ENCODE data around the gene RIPOR2.

RIPOR2 gene

GRCh38 chr6:24818346-24818745, 117.4 kb downstream of the RIPOR2 start:
- H3K4me3 ChIP-seq (ENCODE audit: low read depth, low read length): no peak overlapping the region
- TF ChIP-seq, protein P1, sequence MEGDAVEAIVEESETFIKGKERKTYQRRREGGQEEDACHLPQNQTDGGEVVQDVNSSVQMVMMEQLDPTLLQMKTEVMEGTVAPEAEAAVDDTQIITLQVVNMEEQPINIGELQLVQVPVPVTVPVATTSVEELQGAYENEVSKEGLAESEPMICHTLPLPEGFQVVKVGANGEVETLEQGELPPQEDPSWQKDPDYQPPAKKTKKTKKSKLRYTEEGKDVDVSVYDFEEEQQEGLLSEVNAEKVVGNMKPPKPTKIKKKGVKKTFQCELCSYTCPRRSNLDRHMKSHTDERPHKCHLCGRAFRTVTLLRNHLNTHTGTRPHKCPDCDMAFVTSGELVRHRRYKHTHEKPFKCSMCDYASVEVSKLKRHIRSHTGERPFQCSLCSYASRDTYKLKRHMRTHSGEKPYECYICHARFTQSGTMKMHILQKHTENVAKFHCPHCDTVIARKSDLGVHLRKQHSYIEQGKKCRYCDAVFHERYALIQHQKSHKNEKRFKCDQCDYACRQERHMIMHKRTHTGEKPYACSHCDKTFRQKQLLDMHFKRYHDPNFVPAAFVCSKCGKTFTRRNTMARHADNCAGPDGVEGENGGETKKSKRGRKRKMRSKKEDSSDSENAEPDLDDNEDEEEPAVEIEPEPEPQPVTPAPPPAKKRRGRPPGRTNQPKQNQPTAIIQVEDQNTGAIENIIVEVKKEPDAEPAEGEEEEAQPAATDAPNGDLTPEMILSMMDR (IDR thresholded peaks at IDR 0.05; ENCODE audit: borderline replicate concordance, insufficient read depth, low read depth, low read length): no peak

GRCh38 chr6:24809728-24810127, 126.0 kb downstream of the RIPOR2 start:
- no peak overlapping the region for H3K4me3 ChIP-seq (ENCODE audit: low read depth, low read length)
- TF ChIP-seq, protein P1 (IDR thresholded peaks at IDR 0.05; ENCODE audit: borderline replicate concordance, insufficient read depth, low read depth, low read length): no peak

DNA sequence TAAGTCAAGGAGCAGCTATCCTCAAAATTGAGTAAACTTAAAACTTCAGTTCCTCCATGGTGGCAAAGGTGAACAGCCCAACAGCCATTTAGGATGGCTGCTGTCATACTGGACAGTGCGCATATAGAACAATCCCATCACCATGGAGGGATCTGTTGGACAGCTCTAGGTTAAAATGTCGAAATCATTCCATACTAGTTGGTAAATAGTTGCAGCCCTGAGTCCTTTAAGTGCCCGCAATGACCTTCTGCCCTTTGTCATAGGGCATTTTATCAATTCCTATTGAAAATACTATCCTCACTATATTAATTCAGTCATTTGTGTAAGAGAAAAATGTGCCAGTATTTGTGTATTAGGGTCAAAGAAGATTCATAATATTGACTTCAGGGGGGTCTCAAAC, 128.2 kb downstream of the RIPOR2 start:
- TF ChIP-seq, protein P1 (IDR thresholded peaks at IDR 0.05; ENCODE audit: borderline replicate concordance, insufficient read depth, low read depth, low read length): no peak
- no peak overlapping the region for H3K4me3 ChIP-seq (ENCODE audit: low read depth, low read length)

- TF ChIP-seq, protein P1 (IDR thresholded peaks at IDR 0.05; ENCODE audit: borderline replicate concordance, insufficient read depth, low read depth, low read length): no peak
- H3K4me3 ChIP-seq (ENCODE audit: low read depth, low read length): no peak overlapping the region
Measured at GRCh38 chr6:24802271-24803059, 133.3 kb downstream of the RIPOR2 start.

DNA sequence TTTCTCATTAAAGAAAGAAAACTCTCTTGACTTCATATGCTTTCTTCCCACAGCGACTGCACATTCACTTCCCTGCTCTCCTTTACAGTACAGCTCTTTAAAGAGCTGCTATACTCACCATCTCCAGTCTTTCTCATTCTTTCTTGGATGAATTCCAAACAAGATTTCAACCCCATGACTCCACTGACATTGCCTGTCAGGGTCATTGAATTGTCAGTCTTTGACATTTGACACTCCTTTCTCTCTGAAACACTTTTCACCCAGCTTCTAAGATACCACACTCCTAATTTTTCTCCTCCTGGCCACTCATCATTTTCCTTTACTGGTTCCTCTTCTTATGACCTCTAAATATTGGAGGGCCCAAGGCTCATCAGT, 136.2 kb downstream of the RIPOR2 start:
- no peak overlapping the region for H3K4me3 ChIP-seq (ENCODE audit: low read depth, low read length)
- TF ChIP-seq, protein P1 (IDR thresholded peaks at IDR 0.05; ENCODE audit: borderline replicate concordance, insufficient read depth, low read depth, low read length): no peak

GRCh38 chr6:24798740-24799540, 136.8 kb downstream of the RIPOR2 start, which contains the start of gene ARMH2:
ARMH2 (minus strand) TSS chr6:24798917; CDS start chr6:24798857, 60 bp downstream.
- H3K4me3 ChIP-seq (ENCODE audit: low read depth, low read length): no peak within 1 kb of the TSS
- TF ChIP-seq, protein P1 (IDR thresholded peaks at IDR 0.05; ENCODE audit: borderline replicate concordance, insufficient read depth, low read depth, low read length): no peak

Data from GM12875 (cell line).